Posterior vena cava (tissue), 2 donors: ENCODE data around the gene MAGED1. TPM values are rescaled to one million over a fixed set of nuclear protein-coding genes. Genes with fewer than 3 reads are reported as not detected.
A peak's percentile ranks its signal among the peaks of the same experiment; 100 is the strongest.
"Not testable (repeated sequence)": the region's sequence is repeated elsewhere in the genome, so short reads cannot be mapped to it uniquely, and the experiment has no call there.

ENCODE experiments used
- DNase-seq: peaks from one replicate; pipeline ENCODE4 v3.0.0-alpha.2; 2020; ENCODE audit warnings: low spot score
- intact Hi-C, 2 donors: fragments of 100-400 bp; cut with DNase I; formaldehyde crosslinking; loops; one replicate each; pipeline versions ENCODE4 v1.14.1 to v1.14.2; 2022 to 2023
- total RNA-seq, 2 donors: library from RNA; stranded (reverse); fragmentation: NEBNext Ultra II Directional; extraction: Animal tissue kit (Norgen Biotek cat#: 25700); gene quantifications; one replicate each; pipeline ENCODE4 v1.2.1, GENCODE V29; 2021
- donor health status: DM: yes; HTN: yes; CAD: no.
- donor health status: DM: yes; HTN: yes; CAD: no.

MAGED1 gene
- total RNA-seq, 2 donors from 2014 or later, result 72.7 to 103 TPM

DNA sequence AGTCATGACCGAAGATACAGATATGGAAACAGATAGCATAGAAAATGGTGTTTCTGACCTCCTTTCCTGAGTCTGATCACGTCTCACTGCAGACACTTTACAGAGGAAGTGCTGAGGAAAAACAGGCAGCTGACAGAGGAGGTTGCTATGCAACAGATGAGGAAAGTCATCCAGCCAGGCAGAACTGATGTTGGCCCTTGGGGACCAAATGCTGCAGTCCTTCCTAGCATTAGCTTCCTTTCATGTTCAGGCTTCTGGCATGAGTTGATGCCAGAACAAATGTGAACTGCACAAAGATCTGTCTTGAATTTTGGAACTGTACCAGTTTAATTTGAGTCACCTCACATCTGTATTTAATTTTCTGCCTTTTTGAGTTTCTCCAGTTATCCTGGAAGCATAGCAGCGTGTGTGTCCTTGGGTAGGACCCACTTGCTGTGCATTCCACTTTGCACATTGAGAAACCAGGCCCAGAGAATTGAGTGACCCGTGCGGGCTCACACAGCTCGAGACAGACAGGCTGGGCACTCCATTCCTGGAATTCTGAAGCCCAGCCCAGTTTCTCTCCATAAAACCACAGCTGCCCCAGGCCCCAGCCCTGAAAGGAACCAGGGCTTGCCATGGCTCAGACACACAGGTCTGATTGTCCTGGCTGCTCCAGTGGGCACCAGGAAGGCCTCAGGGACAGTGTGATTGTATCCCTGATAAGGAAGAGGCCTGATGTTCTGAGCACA lies 1.4 kb upstream of the MAGED1 start:
- peak; percentile 76 for DNase-seq
- intact Hi-C loops, result no loop called here

DNA sequence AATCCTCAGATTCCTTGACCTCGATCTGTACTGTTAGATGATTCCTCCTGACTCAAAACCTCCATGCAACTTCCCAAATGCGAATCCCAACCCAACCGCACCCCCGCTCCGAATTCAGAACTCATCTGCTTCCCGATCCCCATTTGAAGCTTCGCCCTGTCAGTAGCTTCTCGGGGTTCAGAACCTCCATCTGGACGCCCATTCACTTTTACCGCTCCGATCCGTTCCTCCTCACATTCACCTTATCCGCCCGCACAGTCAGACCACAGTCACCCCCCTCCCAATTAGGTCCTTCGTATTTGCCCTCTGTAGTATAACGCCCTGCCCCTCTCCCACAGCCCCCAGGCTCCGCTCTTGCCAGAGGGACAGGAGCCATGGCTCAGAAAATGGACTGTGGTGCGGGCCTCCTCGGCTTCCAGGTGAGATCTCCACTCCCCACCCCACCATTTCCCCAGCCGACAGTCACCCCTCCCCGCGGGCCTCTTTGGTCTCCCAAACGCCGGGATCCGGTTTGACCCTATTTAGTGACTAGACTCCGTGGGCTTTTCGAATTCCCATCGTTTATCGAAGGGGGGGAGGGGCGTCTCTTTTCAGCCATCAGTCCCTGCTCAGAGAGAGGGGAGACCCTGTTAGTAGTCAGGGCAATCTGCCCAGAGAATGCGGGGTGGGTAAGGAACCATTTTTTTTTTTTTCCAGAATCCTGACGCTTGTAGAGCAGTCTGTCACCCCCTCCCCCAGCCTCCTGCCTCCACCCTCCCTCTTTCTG lies 691 bp downstream of the MAGED1 start:
- DNase-seq, result no peak
- intact Hi-C loops, result no loop called here

- DNase-seq, result peak; percentile 76
Measured at GRCh38 chrX:51894697-51895336, 1.4 kb downstream of the MAGED1 start.

DNA sequence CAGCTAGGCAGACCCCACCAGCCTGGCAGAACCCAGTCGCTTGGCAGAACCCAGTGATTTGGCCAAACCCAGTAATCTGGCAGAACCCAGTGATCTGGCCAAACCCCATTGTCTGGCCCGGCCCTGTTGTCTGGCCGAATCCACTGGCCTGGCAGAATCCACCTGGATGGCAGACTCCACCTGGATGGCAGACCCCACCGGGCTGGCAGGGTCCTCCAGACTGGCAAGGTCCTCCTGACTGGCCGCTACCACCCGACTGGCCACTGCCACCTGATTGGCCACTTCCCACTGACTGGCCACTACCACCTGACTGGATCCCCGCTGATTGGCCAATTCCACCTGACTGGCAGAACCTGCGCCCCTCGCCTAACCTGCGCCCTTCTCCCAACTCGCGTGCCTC lies 3.2 kb downstream of the MAGED1 start:
- intact Hi-C loops, result no loop called here

More at GRCh38 chrX:51894697-51895336, 1.4 kb downstream of the MAGED1 start:
- intact Hi-C loops, result no loop called here

GRCh38 chrX:51899741-51900140 lies 6.3 kb downstream of the MAGED1 start:
- intact Hi-C loops, result no loop called here
- DNase-seq, result no peak

More for the DNA sequence above, 3.2 kb downstream of the MAGED1 start:
- no peak for DNase-seq

DNA sequence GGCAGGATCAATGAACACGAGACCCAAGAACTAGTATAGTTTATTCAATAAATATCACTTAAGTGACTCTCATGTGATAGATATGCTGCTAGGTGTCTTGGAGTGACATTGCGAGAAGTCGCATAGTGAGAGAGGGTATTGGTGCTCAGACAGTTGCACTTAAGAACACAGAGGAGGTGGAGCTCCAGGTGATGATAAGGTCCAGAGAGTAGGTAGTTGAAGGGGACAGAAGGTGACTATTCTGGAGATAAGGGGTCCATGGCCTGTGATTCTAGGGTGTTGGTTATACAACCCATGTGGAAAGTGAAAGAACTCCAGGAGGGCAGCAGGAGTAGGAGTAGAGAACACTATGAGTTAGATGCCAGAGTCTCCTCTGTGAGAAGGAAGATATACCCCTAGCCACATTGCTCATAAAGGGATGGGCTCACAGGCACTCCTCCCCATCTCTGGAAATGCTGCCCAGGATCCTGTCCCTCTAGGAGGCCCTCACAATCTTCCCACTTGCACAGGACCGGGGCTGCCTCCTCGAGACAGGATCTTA lies 9.2 kb downstream of the MAGED1 start:
- intact Hi-C loops, result no loop called here
- DNase-seq, result no peak

DNA sequence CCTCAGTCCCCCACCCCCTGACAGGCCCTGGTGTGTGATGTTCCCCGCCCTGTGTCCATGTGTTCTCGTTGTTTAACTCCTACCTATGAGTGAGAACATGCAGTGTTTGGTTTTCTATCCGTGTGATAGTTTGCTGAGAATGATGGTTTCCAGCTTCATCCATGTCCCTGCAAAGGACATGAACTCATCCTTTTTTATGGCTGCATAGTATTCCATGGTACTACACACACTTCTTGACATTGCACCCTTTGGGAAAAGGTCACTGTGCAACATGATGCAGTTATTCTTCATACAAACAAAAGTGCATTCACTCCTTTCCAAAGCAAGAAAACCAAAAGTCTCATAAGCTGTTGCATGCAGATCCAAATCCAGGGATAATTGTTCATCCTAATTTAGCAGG lies 11.7 kb downstream of the MAGED1 start:
- DNase-seq, intact Hi-C loops: not testable (repeated sequence)

GRCh38 chrX:51905711-51906110 lies 12.3 kb downstream of the MAGED1 start:
- intact Hi-C loops, result no loop called here
- no peak for DNase-seq

- no peak for DNase-seq
- intact Hi-C loops, result no loop called here
Measured at GRCh38 chrX:51917604-51918003, 24.2 kb downstream of the MAGED1 start.

- DNase-seq, result no peak
- intact Hi-C loops, result no loop called here
Measured at GRCh38 chrX:51922561-51922960, 29.1 kb downstream of the MAGED1 start.

- DNase-seq, result no peak
- intact Hi-C loops, result no loop called here
Measured at GRCh38 chrX:51931566-51932150, 38.2 kb downstream of the MAGED1 start.

Other genes with a start within 250 kb of the MAGED1 start
- not detected for gene CENPVL2, start 210.8 kb upstream of the MAGED1 start, total RNA-seq
- gene CENPVL1, start 183.1 kb upstream of the MAGED1 start, total RNA-seq, result not detected
- 1 to 10 TPM; 6.9 to 7.6 TPM for gene GSPT2, start 150.2 kb upstream of the MAGED1 start, total RNA-seq
- 1 to 10 TPM; 3.4 to 6.3 TPM for gene MAGED4B, start 175.6 kb downstream of the MAGED1 start, total RNA-seq